ENCODE data around the gene NHERF2. TPM values are rescaled to one million over a fixed set of nuclear protein-coding genes. Genes with fewer than 3 reads are reported as not detected.

The NHERF2 gene
- total and polyA plus RNA-seq, 9 of the 15 experiments (the other 6 are each of a cell fraction or from before 2014, with no cell fraction given) = 0.15 to 42.0 (median 12.5) TPM

- TF ChIP-seq PRDM10 (IDR thresholded peaks at IDR 0.05; ENCODE audit: partially characterized antibody) = no peak
- TF ChIP-seq GTF2B (IDR thresholded peaks at IDR 0.05; ENCODE audit: extremely low read depth, insufficient read length) = no peak
- no peak for TF ChIP-seq ZNF212 (CRISPR knock-in tag; IDR thresholded peaks at IDR 0.05)
- no peak for TF ChIP-seq CREB1 (IDR thresholded peaks at IDR 0.05)
- TF ChIP-seq CREB1 (CRISPR knock-in tag; IDR thresholded peaks at IDR 0.05) = no peak
- TF ChIP-seq SMC3 (conservative IDR thresholded peaks at IDR 0.05; ENCODE audit: insufficient read depth, low read depth, low read length) = no peak
- no peak for TF ChIP-seq ETS2 (tag; IDR thresholded peaks at IDR 0.05; ENCODE audit: borderline replicate concordance, poor library complexity, severe bottlenecking)
- TF ChIP-seq FOXA1 (IDR thresholded peaks at IDR 0.05; ENCODE audit: borderline replicate concordance) = no peak
- no peak for TF ChIP-seq ELF1 (tag; IDR thresholded peaks at IDR 0.05)
- no peak for TF ChIP-seq YBX1 (IDR thresholded peaks at IDR 0.05)
- no peak for TF ChIP-seq NR4A1 (CRISPR knock-in tag; IDR thresholded peaks at IDR 0.05)
- no peak for TF ChIP-seq NR4A1 (tag; IDR thresholded peaks at IDR 0.05)
- TF ChIP-seq ZNF175 (CRISPR knock-in tag; IDR thresholded peaks at IDR 0.05; ENCODE audit: low read depth) = no peak
- no peak for TF ChIP-seq PTRF (tag; IDR thresholded peaks at IDR 0.05)
- no peak for TF ChIP-seq BHLHE40 (IDR thresholded peaks at IDR 0.05; ENCODE audit: low read length)
These were observed 37.2 kb downstream of the NHERF2 start (continued) for GRCh38 chr16:2063861-2064260.

All from K562 (cell line).